Stimulated activated CD4-positive, alpha-beta T cell treated with anti-CD3 and anti-CD28 coated beads, TNF-alpha, amount 100 ng/mL, for 48 hours (primary cell): Measurements from ENCODE around the gene SPINDOC.

Experiments
- DNase-seq, 3 donors: peaks; one replicate each; pipeline ENCODE4 v3.0.0-alpha.2; 2020; ENCODE audit warnings: low read depth in 3 of 3

The SPINDOC gene

GRCh38 chr11:63833048-63833447 lies 19.8 kb downstream of the SPINDOC start:
- DNase-seq = no peak

GRCh38 chr11:63834535-63835157 lies 21.4 kb downstream of the SPINDOC start:
- no peak for DNase-seq

GRCh38 chr11:63835158-63835545 lies 21.9 kb downstream of the SPINDOC start:
- DNase-seq = no peak

- DNase-seq = peak in 2 of 3 donors; percentile 61 to 64
These were observed 23.9 kb downstream of the SPINDOC start for GRCh38 chr11:63837027-63837688.

GRCh38 chr11:63837739-63838138 lies 24.5 kb downstream of the SPINDOC start:
- no peak for DNase-seq

GRCh38 chr11:63838150-63838677 lies 25.0 kb downstream of the SPINDOC start:
- DNase-seq = no peak

GRCh38 chr11:63838678-63839507 lies 25.6 kb downstream of the SPINDOC start, which contains the start of gene MARK2:
TSS of gene MARK2 (plus strand) at chr11:63839110. CDS start at chr11:63839507, 397 bp downstream.
- peak; percentile 98 to 100 (median 100) for DNase-seq

GRCh38 chr11:63839508-63840355 lies 26.5 kb downstream of the SPINDOC start:
- DNase-seq = peak in 2 of 3 donors; percentile 8 to 29

GRCh38 chr11:63840356-63841060 lies 27.3 kb downstream of the SPINDOC start:
- DNase-seq = no peak

- DNase-seq = no peak
These were observed 28.3 kb downstream of the SPINDOC start for GRCh38 chr11:63841554-63841953.

- no peak for DNase-seq
These were observed 29.8 kb downstream of the SPINDOC start for GRCh38 chr11:63843041-63843440.

- no peak for DNase-seq
These were observed 31.6 kb downstream of the SPINDOC start for GRCh38 chr11:63844836-63845235.

- no peak for DNase-seq
These were observed 32.0 kb downstream of the SPINDOC start for GRCh38 chr11:63845303-63845702.

- no peak for DNase-seq
These were observed 32.7 kb downstream of the SPINDOC start for GRCh38 chr11:63845911-63846310.

GRCh38 chr11:63846897-63847296 lies 33.6 kb downstream of the SPINDOC start:
- no peak for DNase-seq

- no peak for DNase-seq
These were observed 34.1 kb downstream of the SPINDOC start for GRCh38 chr11:63847363-63847762.

- no peak for DNase-seq
These were observed 36.4 kb downstream of the SPINDOC start for GRCh38 chr11:63849691-63850090.

GRCh38 chr11:63850920-63851319 lies 37.7 kb downstream of the SPINDOC start:
- DNase-seq = no peak

GRCh38 chr11:63851364-63851763 lies 38.1 kb downstream of the SPINDOC start:
- DNase-seq = no peak

- DNase-seq = no peak
These were observed 40.2 kb downstream of the SPINDOC start for GRCh38 chr11:63853476-63853875.

GRCh38 chr11:63854696-63855095 lies 41.4 kb downstream of the SPINDOC start:
- no peak for DNase-seq
